Adipose tissue (tissue), 3 donors: ENCODE results near the gene CNTNAP3. TPM values are rescaled to one million over a fixed set of nuclear protein-coding genes. Genes with fewer than 3 reads are reported as not detected.
"Not testable (repeated sequence)": the region's sequence is repeated elsewhere in the genome, so short reads cannot be mapped to it uniquely, and the experiment has no call there.

ENCODE experiments used
- H3K27ac ChIP-seq: one replicate; pipeline ENCODE4 v1.5.1; 2013; ENCODE audit warnings: low read depth, low read length
- WGBS, 3 donors: extraction: QIAGEN DNeasy Blood & Tissue Kit; methylation state at CpG; one replicate each; pipeline ENCODE4 v1.1.7; 2013; 5-methylcytosine and 5-hydroxymethylcytosine counted together
- polyA plus RNA-seq, 3 donors: library from polyadenylated mRNA; stranded (reverse); fragments of 200-250 nt; gene quantifications; one replicate each; pipeline ENCODE4 v1.2.3, GENCODE V29; 2013
- donor health status: healthy with polysubstance abuse.
- donor health status: Bipolar disorder and iron deficiency.
- donor health status: healthy.

Gene CNTNAP3
- 1 to 10 TPM in 2 of 3 donors, under 1 TPM in 1; 0.58 to 3.8 (median 2.7) TPM for polyA plus RNA-seq

GRCh38 chr9:39287980-39288379 is at the start of gene CNTNAP3:
CNTNAP3 (minus strand) TSS chr9:39288167; CDS start chr9:39288064, 103 bp downstream.
- H3K27ac ChIP-seq: not testable (repeated sequence)
- no CpG with 5 or more reads among the region's 42 CpGs for WGBS, 3 donors

- 0% methylated on average over 1 of the region's 4 CpGs; no CpG with 5 or more reads in 2 of the 3 donors for WGBS, 3 donors
- not testable (repeated sequence) for H3K27ac ChIP-seq
Measured at GRCh38 chr9:39279995-39280394, 8.0 kb downstream of the CNTNAP3 start.

- WGBS, 3 donors: no CpG with 5 or more reads among the region's 4 CpGs
- not testable (repeated sequence) for H3K27ac ChIP-seq
Measured at GRCh38 chr9:39242513-39242912, 45.5 kb downstream of the CNTNAP3 start.

- WGBS, 3 donors: no CpG with 5 or more reads among the region's 12 CpGs
- not testable (repeated sequence) for H3K27ac ChIP-seq
Measured at GRCh38 chr9:39232130-39232991, 55.6 kb downstream of the CNTNAP3 start.

- no CpG with 5 or more reads among the region's 1 CpG for WGBS, 3 donors
- not testable (repeated sequence) for H3K27ac ChIP-seq
Measured at GRCh38 chr9:39215976-39216375, 72.0 kb downstream of the CNTNAP3 start.

- no CpG with 5 or more reads among the region's 3 CpGs for WGBS, 3 donors
- H3K27ac ChIP-seq: not testable (repeated sequence)
Measured at GRCh38 chr9:39209773-39210172, 78.2 kb downstream of the CNTNAP3 start.

GRCh38 chr9:39206643-39207042 is 81.3 kb downstream of the CNTNAP3 start:
- H3K27ac ChIP-seq: not testable (repeated sequence)
- WGBS, 3 donors: no CpG with 5 or more reads among the region's 6 CpGs

- H3K27ac ChIP-seq: not testable (repeated sequence)
- no CpG with 5 or more reads among the region's 4 CpGs for WGBS, 3 donors
Measured at GRCh38 chr9:39205842-39206241, 82.1 kb downstream of the CNTNAP3 start.

- not testable (repeated sequence) for H3K27ac ChIP-seq
Measured at GRCh38 chr9:39200412-39200811, 87.6 kb downstream of the CNTNAP3 start.

GRCh38 chr9:39198000-39198709 is 89.8 kb downstream of the CNTNAP3 start:
- WGBS, 3 donors: no CpG with 5 or more reads among the region's 7 CpGs
- not testable (repeated sequence) for H3K27ac ChIP-seq

GRCh38 chr9:39171370-39171769 is 116.6 kb downstream of the CNTNAP3 start:
- not testable (repeated sequence) for H3K27ac ChIP-seq
- no CpG with 5 or more reads among the region's 10 CpGs for WGBS, 3 donors

- H3K27ac ChIP-seq: not testable (repeated sequence)
- WGBS, 3 donors: no CpG with 5 or more reads among the region's 3 CpGs
Measured at GRCh38 chr9:39157714-39158113, 130.3 kb downstream of the CNTNAP3 start.

GRCh38 chr9:39132826-39133552 is 155.0 kb downstream of the CNTNAP3 start:
- 27 to 60% (median 35%) methylated on average over 44 to 49 of the region's 51 CpGs for WGBS, 3 donors
- H3K27ac ChIP-seq: not testable (repeated sequence)

- not testable (repeated sequence) for H3K27ac ChIP-seq
- WGBS, 3 donors: 40 to 50% (median 40%) methylated on average over 1 of the region's 2 CpGs
Measured at GRCh38 chr9:39121401-39121800, 166.6 kb downstream of the CNTNAP3 start.

- H3K27ac ChIP-seq: not testable (repeated sequence)
Measured at GRCh38 chr9:39111746-39112145, 176.2 kb downstream of the CNTNAP3 start.

- 84 to 93% (median 88%) methylated on average over 9 of the region's 9 CpGs for WGBS, 3 donors
- H3K27ac ChIP-seq: no peak overlapping the region
Measured at GRCh38 chr9:39108145-39108544, 179.8 kb downstream of the CNTNAP3 start.

GRCh38 chr9:39097208-39097607 is 190.8 kb downstream of the CNTNAP3 start:
- 73 to 78% methylated on average over 1 of the region's 1 CpG; no CpG with 5 or more reads in 1 of the 3 donors for WGBS, 3 donors

GRCh38 chr9:39085311-39085710 is 202.7 kb downstream of the CNTNAP3 start:
- WGBS, 3 donors: 60 to 92% (median 80%) methylated on average over 5 of the region's 5 CpGs
- H3K27ac ChIP-seq: not testable (repeated sequence)

More at GRCh38 chr9:39097208-39097607, 190.8 kb downstream of the CNTNAP3 start:
- H3K27ac ChIP-seq: not testable (repeated sequence)

GRCh38 chr9:39082574-39082973 is 205.4 kb downstream of the CNTNAP3 start:
- 55 to 73% (median 70%) methylated on average over 4 of the region's 4 CpGs for WGBS, 3 donors

More at GRCh38 chr9:39082574-39082973, 205.4 kb downstream of the CNTNAP3 start:
- H3K27ac ChIP-seq: not testable (repeated sequence)
